HUES64 (cell line): ENCODE results near the gene ANKRD26.

Source experiments
- H3K27ac ChIP-seq: 2 replicates; pipeline ENCODE4 v1.7.0; 2013; ENCODE audit warnings: low read depth, low read length, inconsistent platforms
- H3K27me3 ChIP-seq: 2 replicates; pipeline ENCODE4 v1.6.1; 2013; ENCODE audit warnings: mild to moderate bottlenecking, low read length; ENCODE audit not compliant: insufficient read depth
- H3K36me3 ChIP-seq: 2 replicates; pipeline ENCODE4 v1.6.1; 2013; ENCODE audit warnings: mild to moderate bottlenecking, low read length; ENCODE audit not compliant: insufficient read depth
- H3K4me1 ChIP-seq: 2 replicates; pipeline ENCODE4 v1.6.1; 2013; ENCODE audit warnings: mild to moderate bottlenecking, low read length, moderate library complexity; ENCODE audit not compliant: insufficient read depth
- H3K4me3 ChIP-seq: 2 replicates; pipeline ENCODE4 v1.5.1; 2013; ENCODE audit warnings: mild to moderate bottlenecking, low read length, moderate library complexity
- H3K9ac ChIP-seq: 2 replicates; pipeline ENCODE4 v1.6.1; 2013; ENCODE audit warnings: mild to moderate bottlenecking, low read depth, low read length
- H3K9me3 ChIP-seq: 2 replicates; pipeline ENCODE4 v1.6.1; 2013; ENCODE audit warnings: low read depth, low read length; ENCODE audit not compliant: insufficient read depth
- WGBS: fragments of 150-250, 120-280 bp; methylation state at CpG from one replicate; pipeline ENCODE4 v1.1.7; 2013; ENCODE audit warnings: missing lambda C conversion rate; 5-methylcytosine and 5-hydroxymethylcytosine counted together

The ANKRD26 gene

GRCh38 chr10:26969145-26969926, 131.0 kb downstream of the ANKRD26 start:
- Histone ChIP-seq H3K9me3 (no peaks in the 10 kb centered on the region), H3K36me3 (no peaks in the 10 kb centered on the region), H3K4me3 (no peak overlapping the region), H3K27ac (no peak overlapping the region), H3K4me1 (no peaks in the 10 kb centered on the region), H3K27me3 (no peaks in the 10 kb centered on the region), H3K9ac (no peak overlapping the region)
- WGBS = 94% methylated on average over 6 of the region's 6 CpGs

DNA sequence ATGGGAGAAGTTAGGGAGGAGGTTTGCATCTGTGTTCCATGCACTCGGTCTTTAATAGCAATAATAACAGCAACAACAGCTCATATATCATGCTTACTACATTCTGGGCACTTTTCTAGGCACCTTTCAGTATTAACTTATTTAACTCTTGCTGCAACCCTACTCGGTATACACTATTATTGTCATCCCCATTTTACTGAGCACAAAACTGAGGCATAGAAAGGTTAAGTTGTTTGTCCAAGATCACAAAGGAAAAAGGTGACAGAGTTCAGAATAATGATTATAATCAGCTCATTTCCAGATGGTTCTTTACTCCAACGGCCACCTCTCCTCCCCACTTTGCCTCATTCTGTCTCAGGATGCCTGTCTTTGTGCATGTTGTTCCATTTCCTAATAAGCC, 137.5 kb downstream of the ANKRD26 start:
- H3K9ac ChIP-seq = no peak overlapping the region
- no peaks in the 10 kb centered on the region for H3K4me1 ChIP-seq
- no peaks in the 10 kb centered on the region for H3K9me3 ChIP-seq
- no peak overlapping the region for H3K27ac ChIP-seq
- no peaks in the 10 kb centered on the region for H3K36me3 ChIP-seq
- no peak overlapping the region for H3K4me3 ChIP-seq
- 61% methylated on average over 3 of the region's 3 CpGs for WGBS
- no peaks in the 10 kb centered on the region for H3K27me3 ChIP-seq

GRCh38 chr10:26960308-26960707, 140.0 kb downstream of the ANKRD26 start:
- Histone ChIP-seq H3K4me1 (no peaks in the 10 kb centered on the region), H3K27ac (no peak overlapping the region), H3K36me3 (no peaks in the 10 kb centered on the region), H3K9ac (no peak overlapping the region), H3K4me3 (no peak overlapping the region), H3K9me3 (no peaks in the 10 kb centered on the region), H3K27me3 (no peaks in the 10 kb centered on the region)
- 92% methylated on average over 6 of the region's 7 CpGs for WGBS

DNA sequence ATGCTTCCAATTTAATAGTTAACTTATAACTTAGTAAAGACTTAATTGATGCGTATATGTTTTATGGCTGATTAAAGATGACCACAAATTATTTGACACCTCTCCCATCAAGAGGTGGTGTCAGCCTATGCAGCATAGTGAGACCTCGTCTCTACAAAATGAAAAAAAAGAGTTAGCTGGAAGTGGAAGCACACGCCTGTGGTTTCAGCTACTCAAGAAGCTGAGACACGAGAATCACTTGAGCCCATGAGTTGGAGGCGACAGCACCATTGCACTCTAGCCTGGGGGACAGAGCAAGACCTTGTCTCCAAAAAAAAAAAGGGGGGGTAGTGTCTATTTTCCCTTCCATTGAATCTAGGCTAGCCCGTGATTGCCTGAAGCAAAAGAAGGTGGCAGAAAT, 140.5 kb downstream of the ANKRD26 start:
- Histone ChIP-seq H3K27ac (no peak overlapping the region), H3K36me3 (no peaks in the 10 kb centered on the region), H3K4me1 (no peaks in the 10 kb centered on the region), H3K4me3 (no peak overlapping the region), H3K27me3 (no peaks in the 10 kb centered on the region), H3K9ac (no peak overlapping the region), H3K9me3 (no peaks in the 10 kb centered on the region)
- WGBS = 95% methylated on average over 5 of the region's 6 CpGs
